HG03442 (cell line): Measurements from ENCODE around the gene MLLT1.

Experiments used
- ATAC-seq: cut with Tn5 transposase; IDR thresholded peaks from one replicate; pipeline ENCODE4 v1.9.1; 2021; ENCODE audit warnings: mild to moderate bottlenecking, moderate library complexity; ENCODE audit not compliant: unreplicated experiment

Gene MLLT1

DNA sequence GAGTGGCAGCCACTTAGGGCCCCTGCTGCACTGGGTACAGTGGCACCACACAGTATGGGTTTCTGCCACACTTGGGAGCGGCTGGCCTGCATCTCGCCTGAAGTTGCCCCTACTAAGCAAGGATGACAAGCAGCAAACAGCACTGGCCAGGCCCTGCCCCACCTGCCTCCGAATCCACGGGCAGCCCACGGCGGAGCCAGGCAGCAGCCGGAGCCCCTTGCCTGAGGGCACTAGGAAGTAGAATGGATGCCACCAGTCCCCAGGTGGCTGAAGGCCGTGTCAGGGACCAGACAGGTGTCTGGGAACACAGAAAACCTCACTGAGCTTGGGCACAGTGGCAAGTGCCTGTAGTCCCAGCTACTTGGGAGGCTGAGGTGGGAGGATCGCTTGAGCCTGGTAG is 19.4 kb downstream of the MLLT1 start:
- no peak for ATAC-seq

DNA sequence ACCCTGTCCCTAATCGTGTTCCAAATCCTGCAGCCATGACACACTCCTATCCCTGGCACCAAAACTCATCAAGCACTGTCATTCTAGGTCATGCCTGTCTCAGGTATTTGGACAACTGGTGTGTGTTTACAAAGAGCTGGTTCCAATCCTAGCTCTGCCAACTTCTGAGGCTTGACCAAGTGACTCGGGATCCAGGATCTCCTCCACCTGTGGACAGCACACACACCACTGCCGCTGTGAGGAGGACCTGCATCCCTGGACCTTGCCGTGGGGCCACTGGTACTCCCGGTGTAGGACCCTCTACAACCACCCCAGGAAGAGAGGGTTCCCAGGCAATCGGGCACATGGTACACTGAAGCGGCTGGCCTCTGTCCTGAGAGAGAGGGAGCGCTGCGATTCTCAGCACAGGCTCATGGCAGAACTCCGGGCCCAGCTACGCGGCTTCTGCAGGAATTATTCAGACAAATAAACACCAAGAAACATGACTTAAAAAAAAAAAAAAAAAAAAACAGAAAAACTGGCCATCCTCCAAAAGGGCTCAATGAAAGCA is 20.4 kb downstream of the MLLT1 start:
- ATAC-seq, result no peak

DNA sequence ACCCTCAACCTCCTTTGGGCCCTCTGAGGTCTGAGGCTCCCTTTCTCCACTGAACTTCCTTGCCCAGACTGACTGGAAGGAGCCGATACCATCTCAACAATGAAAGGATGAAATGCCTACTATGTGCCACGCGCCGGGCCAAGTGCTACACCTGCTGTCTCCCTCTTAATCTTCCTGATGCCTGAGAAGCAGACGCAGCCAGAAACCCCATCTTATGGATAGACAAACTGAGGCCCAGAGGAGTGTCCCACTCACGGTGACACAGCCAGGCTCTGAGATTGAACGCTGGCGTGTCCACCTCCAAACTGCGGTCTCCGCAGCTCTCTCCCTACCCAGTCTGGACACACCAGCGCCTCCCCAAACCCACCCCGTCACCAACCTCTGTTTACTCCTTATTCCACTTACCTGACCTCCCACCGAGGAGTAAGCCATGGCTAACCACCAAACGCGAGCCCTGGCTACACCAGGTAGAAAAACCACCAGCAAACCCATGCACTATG is 20.9 kb downstream of the MLLT1 start:
- ATAC-seq, result no peak

DNA sequence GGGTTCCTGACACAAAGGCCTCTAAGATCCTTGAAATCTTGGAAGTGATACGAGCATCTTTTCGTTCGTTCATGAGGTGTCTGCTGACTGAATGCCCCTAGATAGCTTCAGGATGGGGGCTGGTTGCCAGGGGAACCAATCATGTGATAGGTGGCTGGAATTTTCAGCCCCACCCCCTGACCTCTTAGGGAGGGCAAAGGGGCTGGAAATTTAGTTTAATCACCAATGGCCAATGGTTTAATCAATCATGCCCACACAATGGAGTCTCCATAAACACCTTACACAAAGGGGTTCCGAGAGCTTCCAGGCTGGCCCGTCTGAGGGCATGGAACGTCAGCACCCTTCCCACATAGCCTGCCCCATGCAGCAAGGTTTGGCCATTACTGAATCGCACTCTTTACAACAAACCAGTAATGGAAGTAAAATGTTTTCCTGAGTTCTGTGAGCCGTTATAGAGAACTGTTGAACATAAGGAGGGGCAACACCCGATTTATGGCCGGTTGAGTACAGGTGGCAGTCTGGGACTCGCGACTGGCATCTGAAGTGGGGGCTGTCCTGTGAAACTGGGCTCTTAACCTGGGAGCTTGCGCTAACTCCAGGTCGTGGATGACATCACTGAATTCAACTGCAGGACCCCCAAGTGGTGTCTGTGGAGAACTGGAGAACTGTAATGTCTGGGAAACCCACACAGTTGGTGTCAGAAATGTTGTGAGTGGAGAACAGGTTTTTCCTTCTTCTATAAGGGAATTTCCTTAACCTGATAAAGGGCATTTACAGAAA is 25.6 kb downstream of the MLLT1 start:
- no peak for ATAC-seq

DNA sequence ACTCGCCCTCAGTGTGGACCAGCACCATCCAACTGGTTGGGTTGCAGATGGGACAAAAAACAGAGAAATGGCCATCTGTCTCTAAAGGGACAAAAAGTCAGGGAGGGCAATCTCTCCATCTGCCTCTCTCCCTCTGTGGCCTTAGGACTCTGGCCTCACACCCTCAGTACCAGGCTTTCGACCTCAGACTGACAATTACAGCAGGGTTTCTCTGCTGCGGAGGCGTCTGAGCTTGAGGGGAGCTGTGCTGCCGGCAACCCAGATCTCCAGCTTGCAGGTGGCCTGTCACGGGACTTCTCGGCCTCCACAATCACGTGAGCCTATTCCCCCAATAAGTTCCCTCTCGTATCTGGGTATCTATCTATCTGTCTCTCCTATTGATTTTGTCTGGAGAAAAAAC is 27.7 kb downstream of the MLLT1 start:
- no peak for ATAC-seq

DNA sequence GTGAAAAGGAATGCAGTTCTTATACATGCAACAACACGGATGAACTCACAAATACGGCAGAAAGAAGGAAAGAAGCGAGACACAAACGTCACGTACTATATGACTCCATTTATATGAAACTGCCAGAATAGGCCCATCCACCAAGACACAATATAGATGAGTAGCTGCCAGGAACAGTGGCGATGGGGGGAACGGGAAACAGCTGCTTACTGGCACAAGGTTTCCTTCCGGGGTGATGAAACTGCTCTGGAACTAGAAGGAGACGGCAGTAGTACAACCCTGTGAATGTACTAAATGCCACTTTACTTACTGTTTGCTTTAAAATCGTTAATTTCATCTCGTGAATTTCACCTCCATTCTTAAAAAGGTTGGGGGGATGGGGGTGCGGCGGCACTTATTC is 28.9 kb downstream of the MLLT1 start:
- ATAC-seq, result no peak

DNA sequence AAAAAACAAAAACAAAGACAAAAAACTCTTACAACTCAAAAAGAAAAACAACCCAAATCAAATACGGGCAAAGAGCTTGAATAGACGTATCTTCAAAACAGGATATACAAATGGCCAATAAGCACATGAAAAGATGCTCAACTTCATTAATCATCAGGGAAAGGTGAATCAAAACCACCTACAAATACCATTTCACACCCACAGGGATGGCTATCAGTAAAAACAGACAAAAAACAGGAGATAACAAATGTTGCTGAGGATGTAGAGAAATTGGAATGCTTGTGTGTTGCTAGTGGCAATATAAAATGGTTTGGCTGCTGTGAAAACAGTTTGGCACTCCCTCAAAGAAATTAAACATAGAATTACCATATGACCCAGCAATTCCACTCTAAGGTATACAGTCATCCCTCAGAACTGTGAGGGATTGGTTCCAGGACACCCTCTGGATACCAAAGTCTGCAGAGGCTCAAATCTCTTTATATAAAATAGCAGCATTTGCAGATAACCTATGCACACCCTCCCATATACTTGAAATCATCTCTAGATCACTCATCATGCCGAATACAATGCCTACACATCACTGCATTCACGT is 29.7 kb downstream of the MLLT1 start:
- no peak for ATAC-seq

DNA sequence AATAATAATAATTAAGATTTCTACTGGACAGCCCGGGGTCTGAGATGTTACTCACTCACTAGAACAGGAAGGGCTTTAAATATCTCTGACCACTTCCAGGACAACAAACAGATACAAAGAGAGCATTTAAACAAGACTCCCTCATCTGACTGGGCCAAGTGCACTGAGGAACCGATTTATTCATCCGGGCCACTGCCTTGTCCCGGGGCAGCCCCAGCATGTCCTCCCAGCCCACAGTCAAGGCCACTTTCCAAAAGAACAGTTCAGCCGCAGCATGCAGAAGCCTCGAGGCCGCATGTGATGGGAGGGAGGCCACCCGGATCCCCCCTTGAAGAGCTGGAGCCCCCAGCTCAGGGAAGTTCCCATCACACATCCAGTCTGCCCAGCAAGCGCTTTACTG is 30.5 kb downstream of the MLLT1 start:
- no peak for ATAC-seq

DNA sequence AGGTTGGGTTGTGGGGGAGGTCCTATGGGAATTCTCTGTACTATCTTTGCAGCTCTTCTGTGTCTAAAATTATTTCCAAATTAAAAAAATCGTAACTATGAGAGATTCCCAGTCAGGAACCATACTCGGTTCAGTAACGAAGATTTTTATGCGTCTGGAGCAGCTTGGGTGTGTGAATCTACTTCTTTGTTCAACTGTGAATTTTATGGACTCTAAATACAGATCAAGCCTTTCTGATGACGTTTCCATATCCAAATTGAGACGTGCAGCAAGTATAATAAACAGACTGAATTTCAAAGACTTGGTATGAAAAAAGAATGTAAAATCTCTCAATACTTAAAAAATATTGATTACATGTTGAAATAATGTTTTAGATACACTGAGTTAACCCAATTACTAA is 30.9 kb downstream of the MLLT1 start:
- ATAC-seq, result no peak

DNA sequence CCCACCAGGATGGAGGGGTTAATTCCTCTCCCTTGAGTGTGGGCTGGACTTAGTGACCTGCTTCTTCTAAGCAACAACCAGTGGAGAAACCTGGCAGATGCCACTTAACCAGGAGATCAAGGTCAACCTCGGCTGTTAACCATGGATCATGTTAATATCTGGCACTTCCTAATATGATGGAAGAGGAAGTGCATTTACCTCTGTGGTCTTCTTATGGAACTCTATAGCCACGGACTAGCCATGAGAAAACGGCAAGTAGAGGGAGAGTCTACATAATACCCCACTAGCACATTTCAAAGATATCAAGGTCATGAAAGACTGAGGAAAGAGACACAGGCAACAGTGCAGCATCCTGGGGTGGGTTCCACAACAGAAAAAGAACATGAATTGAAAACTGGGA is 31.4 kb downstream of the MLLT1 start:
- ATAC-seq, result no peak

DNA sequence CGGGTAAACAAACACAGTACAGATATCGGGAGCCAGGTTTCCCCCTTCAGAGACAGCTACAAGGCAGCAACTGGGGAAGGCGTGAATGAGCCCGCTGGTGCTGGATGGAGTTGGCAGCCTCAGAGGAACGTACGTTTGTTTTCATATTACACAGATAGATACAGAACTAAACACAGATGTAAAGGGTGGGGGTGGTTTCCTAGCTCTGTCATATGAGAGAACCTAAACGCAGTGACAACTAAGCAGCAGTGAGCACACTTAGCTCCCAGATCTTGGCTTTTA is 32.8 kb downstream of the MLLT1 start:
- no peak for ATAC-seq

DNA sequence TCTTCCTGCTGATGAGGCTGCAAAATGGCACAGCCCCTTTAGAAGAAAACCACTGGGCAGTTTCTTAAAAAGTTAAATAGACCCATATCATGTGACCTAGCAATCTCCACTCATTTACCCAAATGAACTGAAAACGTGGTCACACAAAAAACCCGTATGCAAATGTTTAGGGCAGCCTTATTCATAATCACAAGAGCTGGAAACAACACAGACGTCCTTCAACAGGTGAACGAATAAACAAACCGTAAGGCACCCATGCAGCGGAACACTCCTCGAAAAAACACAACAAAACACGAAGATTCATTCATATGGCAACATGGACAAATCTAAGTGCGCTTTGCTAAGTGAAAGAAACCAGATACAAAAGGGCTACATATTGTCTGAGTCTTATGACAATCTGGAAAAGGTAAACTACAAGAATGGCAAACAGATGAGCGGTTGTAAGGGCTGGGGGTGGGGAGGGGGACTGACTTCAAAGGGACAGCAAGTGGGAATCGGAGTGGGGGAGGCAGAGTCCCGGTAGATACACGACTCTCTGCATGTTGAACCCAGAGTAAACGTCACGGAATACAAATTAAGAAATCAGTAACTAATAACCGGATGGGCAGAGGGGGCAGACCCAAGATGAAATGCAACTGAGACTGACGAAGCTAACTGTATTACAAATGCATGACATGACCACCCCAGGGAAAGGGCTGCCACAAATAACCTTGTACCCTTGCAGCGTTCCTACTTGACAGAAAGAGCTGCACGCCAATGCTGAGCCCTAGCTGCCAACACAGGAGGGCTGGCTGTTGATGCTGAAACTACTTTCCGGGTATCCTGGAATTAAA is 33.4 kb downstream of the MLLT1 start:
- ATAC-seq, result no peak

DNA sequence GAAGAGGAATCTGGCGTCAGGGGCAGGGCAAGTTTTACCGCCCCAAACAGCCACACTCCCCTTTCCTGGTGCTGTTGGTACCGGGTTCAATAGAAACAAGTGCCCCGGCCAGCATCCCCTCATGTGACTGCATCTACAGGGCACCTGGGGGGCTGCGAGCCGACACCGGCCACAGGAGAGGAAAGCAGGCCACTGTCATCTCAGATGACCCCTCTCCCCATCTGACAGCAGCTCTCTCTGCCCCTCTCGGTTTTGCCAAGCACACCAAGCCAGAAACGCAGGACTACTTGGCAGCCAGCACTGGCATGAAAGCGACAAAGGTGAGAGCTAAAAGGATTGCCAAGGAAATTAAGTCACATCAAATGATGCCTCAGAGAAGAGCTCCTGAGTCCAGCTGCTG is 37.1 kb downstream of the MLLT1 start:
- ATAC-seq, result no peak

DNA sequence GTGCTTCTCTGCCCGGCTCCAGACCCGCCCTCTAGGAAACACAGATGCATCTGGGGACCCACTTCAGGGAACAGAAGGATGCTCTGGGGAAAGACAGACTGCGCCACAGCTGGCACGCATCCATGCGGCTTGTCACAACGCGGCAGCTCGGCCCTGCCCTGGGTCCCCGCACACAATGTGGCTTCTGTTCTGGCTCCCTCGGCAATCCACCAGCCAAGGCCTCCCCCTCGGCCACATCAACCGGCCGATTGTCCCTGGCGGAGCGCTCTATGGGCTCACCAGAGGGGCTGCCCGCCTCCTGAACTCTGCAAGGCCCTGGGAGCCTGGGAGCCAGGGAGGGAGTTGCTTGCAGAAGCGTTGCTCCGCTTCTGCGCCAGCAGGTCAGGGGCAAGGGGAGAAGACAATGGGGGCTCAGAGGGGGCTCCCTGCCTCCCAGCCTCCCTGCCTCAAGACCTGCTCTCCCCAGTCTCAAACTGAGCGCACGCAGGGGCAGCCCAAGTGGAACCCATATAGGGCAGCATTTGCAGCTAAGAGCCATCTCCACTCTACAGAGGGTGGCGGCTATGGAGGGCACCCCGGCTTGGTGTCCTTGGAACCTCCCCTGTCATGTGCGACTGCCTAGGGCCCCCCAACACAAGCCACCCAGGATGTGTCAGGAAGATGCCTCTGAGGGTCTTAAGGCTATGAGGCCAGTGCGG is 37.9 kb downstream of the MLLT1 start:
- no peak for ATAC-seq

DNA sequence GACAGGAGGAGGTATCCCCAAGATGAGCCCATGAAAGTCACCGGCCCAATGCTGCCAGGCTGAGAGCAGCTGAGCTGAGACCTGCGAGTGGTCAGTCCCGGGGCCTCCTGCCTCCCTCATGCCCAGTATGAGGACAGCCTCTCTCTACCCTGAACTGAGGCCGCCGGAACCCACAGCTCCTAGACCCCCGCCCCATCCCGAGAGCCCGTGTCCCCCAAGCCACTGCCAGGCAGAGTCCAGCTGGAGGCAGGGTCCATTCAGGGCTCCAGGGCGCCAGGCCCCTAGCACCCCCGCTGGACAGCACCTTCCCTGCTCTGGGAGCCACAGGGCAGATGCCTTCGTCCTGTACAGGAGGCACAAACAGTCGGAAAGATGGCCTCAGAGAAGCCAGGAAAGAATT is 38.7 kb downstream of the MLLT1 start:
- ATAC-seq, result no peak

DNA sequence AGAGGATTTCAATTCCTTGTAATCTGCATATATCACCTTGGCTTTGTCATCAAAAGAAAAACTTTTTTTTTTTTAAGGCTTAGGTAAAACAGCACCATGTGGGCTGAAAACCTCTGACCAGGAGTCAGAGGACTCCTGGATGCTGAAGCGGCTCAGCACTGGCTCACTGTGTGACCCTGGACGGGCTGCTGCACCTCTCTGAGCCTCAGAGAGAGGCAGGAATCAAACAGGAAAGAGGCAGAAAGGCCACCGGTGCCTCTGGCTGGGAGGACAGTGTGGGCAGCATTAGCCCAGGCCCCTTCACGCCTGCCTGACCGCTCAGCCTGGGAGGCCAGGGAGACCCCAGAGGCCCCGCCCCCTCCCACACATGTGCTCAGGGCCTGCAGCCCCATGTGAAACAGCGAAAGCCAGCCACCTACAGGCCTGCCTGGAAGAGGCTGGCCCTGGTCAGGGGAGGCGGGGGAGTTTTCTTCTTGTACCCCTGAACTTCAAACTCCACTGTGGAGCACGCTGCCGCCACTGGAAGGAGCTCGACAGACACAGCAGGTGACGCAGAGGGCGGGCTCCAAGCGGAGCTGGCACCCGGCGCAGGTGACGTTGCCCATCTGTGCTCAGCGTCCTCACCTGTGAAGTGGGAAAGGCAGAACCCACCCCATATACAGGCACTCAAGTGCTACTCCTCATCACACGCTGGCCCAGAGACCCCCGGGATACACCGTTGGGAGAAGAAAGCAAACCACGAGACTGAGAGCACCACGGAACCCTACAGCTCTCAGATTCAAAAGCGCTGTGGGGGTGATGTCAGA is 39.7 kb downstream of the MLLT1 start:
- no peak for ATAC-seq

DNA sequence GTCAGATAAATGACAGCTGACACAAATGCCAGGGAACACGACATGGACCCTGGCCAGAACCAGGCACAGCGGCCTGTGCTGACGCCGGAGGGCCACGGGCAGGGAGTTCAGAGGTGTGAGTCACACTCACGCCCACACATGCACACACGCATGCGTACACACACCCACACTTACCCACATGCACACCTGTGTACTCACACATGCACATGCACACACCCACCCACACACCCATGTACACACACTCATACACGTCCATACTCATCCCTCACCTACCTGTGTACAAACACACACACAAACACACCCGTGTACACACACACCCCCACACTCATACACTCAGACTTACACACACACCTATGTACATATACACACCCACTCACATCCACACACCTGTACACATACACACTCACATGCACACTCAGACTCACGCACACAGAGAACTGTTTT is 40.4 kb downstream of the MLLT1 start:
- ATAC-seq, result no peak

DNA sequence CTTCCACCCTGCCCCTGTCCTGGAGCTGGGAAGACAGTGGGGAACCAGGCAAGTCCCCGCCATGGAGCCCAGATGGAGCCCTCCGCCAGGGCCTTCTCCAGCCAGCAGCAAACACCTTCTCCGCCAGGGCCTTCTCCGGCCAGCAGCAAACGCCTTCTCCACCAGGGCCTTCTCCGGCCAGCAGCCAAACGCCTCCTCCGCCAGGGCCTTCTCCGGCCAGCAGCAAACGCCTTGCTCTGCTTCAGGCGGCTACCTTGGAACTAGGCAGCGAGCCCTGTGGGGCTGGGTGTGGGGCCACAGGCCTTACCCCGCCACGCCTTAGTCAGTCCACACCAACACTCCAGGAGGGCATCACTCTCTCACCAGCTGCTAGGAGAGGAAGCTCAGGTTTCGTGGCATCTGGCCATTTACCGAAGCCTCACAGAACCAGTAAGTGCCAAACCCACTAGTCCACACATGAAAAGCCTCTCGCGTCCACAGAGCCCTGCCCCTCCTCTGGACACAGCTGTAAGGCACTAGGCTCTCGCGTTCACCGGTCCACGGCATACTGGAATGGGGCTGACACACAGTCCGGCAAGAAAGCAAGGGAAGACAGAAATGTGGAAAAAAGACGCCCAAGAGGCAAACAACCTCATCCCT is 41.0 kb downstream of the MLLT1 start:
- ATAC-seq, result no peak

DNA sequence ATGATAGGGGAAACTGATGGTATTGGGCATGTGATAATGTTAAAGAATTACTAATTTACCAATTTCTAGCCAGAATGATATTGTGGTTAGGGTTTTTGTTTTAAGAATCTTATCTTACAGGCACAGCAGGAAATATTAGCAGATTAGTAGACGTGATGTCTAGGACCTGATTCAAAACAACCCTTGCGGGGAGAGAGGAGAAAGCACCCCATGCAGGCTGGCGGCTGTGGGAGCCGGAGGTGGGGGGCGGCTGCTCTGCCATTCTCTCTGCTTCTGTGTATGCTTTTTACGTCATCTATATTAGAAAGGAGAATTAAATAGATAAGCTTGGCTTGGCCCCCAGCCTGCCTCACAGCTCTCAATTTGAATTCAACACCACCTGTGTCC is 41.5 kb downstream of the MLLT1 start:
- no peak for ATAC-seq
